ENCODE data around the gene PCDHGA9.
"Not testable (repeated sequence)": the region's sequence is repeated elsewhere in the genome, so short reads cannot be mapped to it uniquely, and the experiment has no call there.

The PCDHGA9 gene

DNA sequence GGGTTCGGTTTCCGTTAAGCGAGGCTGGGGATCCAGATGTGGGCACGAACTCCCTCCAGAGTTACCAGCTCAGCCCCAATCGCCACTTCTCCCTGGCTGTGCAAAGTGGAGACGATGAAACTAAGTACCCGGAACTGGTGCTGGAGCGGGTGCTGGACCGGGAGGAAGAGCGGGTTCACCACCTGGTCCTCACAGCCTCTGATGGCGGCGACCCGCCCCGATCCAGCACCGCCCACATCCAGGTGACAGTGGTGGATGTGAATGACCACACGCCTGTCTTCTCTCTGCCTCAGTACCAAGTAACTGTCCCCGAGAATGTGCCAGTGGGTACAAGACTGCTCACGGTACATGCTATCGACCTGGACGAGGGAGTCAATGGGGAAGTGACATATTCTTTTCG, 19.2 kb upstream of the PCDHGA9 start:
- Histone ChIP-seq H3K27ac (replicated peaks) (no peak overlapping the region), H3K4me3 (replicated peaks; ENCODE audit: insufficient read depth, low read length) (no peak overlapping the region), H3K27me3 (ENCODE audit: insufficient read depth, poor library complexity, severe bottlenecking) (no peaks in the 10 kb centered on the region)
- TF ChIP-seq POLR2AphosphoS5 (IDR thresholded peaks at IDR 0.05; ENCODE audit: low read depth), result no peak
- TF ChIP-seq, protein P1, sequence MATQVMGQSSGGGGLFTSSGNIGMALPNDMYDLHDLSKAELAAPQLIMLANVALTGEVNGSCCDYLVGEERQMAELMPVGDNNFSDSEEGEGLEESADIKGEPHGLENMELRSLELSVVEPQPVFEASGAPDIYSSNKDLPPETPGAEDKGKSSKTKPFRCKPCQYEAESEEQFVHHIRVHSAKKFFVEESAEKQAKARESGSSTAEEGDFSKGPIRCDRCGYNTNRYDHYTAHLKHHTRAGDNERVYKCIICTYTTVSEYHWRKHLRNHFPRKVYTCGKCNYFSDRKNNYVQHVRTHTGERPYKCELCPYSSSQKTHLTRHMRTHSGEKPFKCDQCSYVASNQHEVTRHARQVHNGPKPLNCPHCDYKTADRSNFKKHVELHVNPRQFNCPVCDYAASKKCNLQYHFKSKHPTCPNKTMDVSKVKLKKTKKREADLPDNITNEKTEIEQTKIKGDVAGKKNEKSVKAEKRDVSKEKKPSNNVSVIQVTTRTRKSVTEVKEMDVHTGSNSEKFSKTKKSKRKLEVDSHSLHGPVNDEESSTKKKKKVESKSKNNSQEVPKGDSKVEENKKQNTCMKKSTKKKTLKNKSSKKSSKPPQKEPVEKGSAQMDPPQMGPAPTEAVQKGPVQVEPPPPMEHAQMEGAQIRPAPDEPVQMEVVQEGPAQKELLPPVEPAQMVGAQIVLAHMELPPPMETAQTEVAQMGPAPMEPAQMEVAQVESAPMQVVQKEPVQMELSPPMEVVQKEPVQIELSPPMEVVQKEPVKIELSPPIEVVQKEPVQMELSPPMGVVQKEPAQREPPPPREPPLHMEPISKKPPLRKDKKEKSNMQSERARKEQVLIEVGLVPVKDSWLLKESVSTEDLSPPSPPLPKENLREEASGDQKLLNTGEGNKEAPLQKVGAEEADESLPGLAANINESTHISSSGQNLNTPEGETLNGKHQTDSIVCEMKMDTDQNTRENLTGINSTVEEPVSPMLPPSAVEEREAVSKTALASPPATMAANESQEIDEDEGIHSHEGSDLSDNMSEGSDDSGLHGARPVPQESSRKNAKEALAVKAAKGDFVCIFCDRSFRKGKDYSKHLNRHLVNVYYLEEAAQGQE (IDR thresholded peaks at IDR 0.05; ENCODE audit: insufficient replicate concordance, low read depth), result no peak
- TF ChIP-seq, protein P2, sequence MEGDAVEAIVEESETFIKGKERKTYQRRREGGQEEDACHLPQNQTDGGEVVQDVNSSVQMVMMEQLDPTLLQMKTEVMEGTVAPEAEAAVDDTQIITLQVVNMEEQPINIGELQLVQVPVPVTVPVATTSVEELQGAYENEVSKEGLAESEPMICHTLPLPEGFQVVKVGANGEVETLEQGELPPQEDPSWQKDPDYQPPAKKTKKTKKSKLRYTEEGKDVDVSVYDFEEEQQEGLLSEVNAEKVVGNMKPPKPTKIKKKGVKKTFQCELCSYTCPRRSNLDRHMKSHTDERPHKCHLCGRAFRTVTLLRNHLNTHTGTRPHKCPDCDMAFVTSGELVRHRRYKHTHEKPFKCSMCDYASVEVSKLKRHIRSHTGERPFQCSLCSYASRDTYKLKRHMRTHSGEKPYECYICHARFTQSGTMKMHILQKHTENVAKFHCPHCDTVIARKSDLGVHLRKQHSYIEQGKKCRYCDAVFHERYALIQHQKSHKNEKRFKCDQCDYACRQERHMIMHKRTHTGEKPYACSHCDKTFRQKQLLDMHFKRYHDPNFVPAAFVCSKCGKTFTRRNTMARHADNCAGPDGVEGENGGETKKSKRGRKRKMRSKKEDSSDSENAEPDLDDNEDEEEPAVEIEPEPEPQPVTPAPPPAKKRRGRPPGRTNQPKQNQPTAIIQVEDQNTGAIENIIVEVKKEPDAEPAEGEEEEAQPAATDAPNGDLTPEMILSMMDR (IDR thresholded peaks at IDR 0.05; ENCODE audit: insufficient read depth, low read length), result no peak
- no peak for TF ChIP-seq SPI1 (IDR thresholded peaks at IDR 0.05; ENCODE audit: borderline replicate concordance, low read depth)
- no peak for TF ChIP-seq GABPA (IDR thresholded peaks at IDR 0.05; ENCODE audit: low read depth)
- DNase-seq (ENCODE audit: low read depth in 1 of 2, low spot score in 1 of 2), result no peak

DNA sequence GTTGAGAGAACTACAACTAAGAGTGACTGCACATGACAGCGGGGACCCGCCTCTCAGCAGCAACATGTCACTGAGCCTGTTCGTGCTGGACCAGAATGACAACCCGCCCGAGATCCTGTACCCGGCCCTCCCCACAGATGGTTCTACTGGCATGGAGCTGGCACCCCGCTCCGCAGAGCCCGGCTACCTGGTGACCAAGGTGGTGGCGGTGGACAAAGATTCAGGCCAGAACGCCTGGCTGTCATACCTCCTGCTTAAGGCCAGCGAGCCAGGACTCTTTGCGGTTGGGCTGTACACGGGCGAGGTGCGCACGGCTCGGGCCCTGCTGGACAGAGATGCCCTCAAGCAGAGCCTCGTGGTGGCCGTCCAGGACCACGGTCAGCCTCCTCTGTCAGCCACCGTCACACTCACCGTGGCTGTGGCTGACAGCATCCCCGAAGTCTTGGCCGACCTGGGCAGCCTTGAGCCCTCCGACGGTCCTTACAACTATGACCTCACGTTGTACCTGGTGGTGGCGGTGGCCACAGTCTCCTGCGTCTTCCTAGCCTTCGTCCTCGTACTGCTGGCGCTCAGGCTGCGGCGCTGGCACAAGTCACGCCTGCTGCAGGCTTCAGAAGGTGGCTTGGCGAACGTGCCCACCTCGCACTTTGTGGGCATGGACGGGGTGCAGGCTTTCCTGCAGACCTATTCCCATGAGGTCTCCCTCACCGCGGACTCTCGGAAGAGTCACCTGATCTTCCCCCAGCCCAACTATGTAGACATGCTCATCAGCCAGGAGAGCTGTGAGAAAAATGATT, 17.9 kb upstream of the PCDHGA9 start:
- Histone ChIP-seq H3K27ac (replicated peaks) (no peak overlapping the region), H3K27me3 (ENCODE audit: insufficient read depth, poor library complexity, severe bottlenecking) (no peaks in the 10 kb centered on the region), H3K4me3 (replicated peaks; ENCODE audit: insufficient read depth, low read length) (no peak overlapping the region)
- TF ChIP-seq SPI1 (IDR thresholded peaks at IDR 0.05; ENCODE audit: borderline replicate concordance, low read depth), result no peak
- TF ChIP-seq, protein P2 (IDR thresholded peaks at IDR 0.05; ENCODE audit: insufficient read depth, low read length), result no peak
- TF ChIP-seq, protein P1 (IDR thresholded peaks at IDR 0.05; ENCODE audit: insufficient replicate concordance, low read depth), result no peak
- TF ChIP-seq GABPA (IDR thresholded peaks at IDR 0.05; ENCODE audit: low read depth), result no peak
- no peak for TF ChIP-seq POLR2AphosphoS5 (IDR thresholded peaks at IDR 0.05; ENCODE audit: low read depth)
- DNase-seq (ENCODE audit: low read depth in 1 of 2, low spot score in 1 of 2), result no peak

DNA sequence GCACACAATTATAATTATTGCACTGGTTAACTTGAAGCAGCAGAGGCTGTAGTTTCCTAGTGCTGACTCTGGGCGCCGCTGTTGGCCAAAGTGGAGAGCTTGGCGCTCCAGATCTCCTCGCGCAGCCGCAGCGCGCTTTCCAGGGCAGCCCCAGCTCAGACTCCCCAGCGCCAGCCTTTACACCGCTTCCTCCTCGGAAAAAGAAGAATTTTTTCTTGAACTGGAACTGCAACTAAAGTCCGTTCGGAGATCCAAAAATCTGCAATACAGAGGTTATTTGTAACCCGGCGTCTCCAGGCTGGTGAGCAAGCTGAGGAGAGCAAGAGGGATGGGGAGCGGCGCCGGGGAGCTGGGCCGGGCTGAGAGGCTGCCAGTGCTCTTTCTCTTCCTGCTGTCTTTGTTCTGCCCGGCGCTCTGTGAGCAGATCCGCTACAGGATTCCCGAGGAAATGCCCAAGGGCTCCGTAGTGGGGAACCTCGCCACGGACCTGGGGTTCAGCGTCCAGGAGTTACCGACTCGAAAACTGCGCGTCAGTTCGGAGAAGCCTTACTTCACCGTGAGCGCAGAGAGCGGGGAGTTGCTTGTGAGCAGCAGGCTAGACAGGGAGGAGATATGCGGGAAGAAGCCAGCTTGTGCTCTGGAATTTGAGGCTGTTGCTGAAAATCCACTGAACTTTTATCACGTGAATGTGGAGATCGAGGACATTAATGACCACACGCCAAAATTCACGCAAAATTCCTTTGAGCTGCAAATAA, 14.8 kb upstream of the PCDHGA9 start, which contains the start of gene PCDHGB4:
PCDHGB4 (plus strand) TSS at position 142 of the 755 bp plus-strand sequence; CDS start at position 329, 187 bp downstream.
- peak in 1 of 2 experiments; percentile 65 for DNase-seq (ENCODE audit: low read depth in 1 of 2, low spot score in 1 of 2)
- H3K4me3 ChIP-seq (replicated peaks; ENCODE audit: insufficient read depth, low read length), result peak within 1 kb of the TSS; percentile 37
- TF ChIP-seq, protein P2 (IDR thresholded peaks at IDR 0.05; ENCODE audit: insufficient read depth, low read length), result peak; percentile 38
- H3K27me3 ChIP-seq (ENCODE audit: insufficient read depth, poor library complexity, severe bottlenecking); H3K27ac ChIP-seq (replicated peaks): not testable (repeated sequence)
